GM12878 (cell line): ENCODE results near the gene IFIT3. TPM values are rescaled to one million over a fixed set of nuclear protein-coding genes. Genes with fewer than 3 reads are reported as not detected.

ENCODE experiments used
- CEBPB ChIP-seq, 2 experiments: fragments of 150-350 bp in 1 of 2; IDR thresholded peaks; 2 replicates each; pipeline ENCODE4 v1.6.1; 2012 to 2014; ENCODE audit warnings: low read depth in 2 of 2, low read length in 2 of 2, borderline replicate concordance in 1 of 2, inconsistent platforms in 1 of 2
- NR2F1 ChIP-seq: fragments of 450-650 bp; conservative IDR thresholded peaks from 2 replicates; pipeline ENCODE4 v1.6.1; 2017; ENCODE audit warnings: mild to moderate bottlenecking
- RUNX3 ChIP-seq: IDR thresholded peaks from 2 replicates; pipeline ENCODE4 v1.6.1; 2012; ENCODE audit warnings: low read length, inconsistent platforms
- polyA plus RNA-seq, 11 experiments: library from polyadenylated mRNA; depleted of rRNA in 4 of 11; unstranded in 6 of 11; stranded (reverse) in 5 of 11; fragments of >200 nt; fragmentation: Nextera tagmentation in 4 of 11; fragmentation: Illumina TruSeq in 1 of 11; extraction: Ambion mirVana in 4 of 11; extraction: Trizol in 1 of 11; gene quantifications; 1 replicate in 1 of 11; 2 replicates in 10 of 11; pipeline versions ENCODE4 v1.2.1 to v1.2.3, GENCODE V29; 2011 to 2016; ENCODE audit warnings: inconsistent platforms in 2 of 11, missing spikeins in 2 of 11, low read depth in 1 of 11
- total RNA-seq, 4 experiments: library from RNA; depleted of rRNA in 3 of 4; stranded (reverse); fragments of >200 nt in 3 of 4; fragmentation: Illumina TruSeq in 1 of 4; extraction: Trizol in 1 of 4; gene quantifications; 2 replicates each; pipeline versions ENCODE4 v1.2.1 to v1.2.3, GENCODE V29; 2013 to 2021
- TF ChIP-seq, protein P1 (sequence below): IDR thresholded peaks from 2 replicates; pipeline ENCODE4 v1.6.1; 2012; ENCODE audit warnings: improper control_type of control experiment, low read depth, low read length; ENCODE audit not compliant: insufficient replicate concordance
- TF ChIP-seq, protein P2 (sequence below): fragments of 450-650 bp; formaldehyde crosslinking; IDR thresholded peaks from 2 replicates; pipeline ENCODE4 v1.4.0; 2022; ENCODE audit warnings: mild to moderate bottlenecking, moderate library complexity

IFIT3 gene
- total and polyA plus RNA-seq, 10 of the 15 experiments (the other 5 are each of a cell fraction or from before 2014, with no cell fraction given), result 27.0 to 70.2 (median 51.1) TPM

DNA sequence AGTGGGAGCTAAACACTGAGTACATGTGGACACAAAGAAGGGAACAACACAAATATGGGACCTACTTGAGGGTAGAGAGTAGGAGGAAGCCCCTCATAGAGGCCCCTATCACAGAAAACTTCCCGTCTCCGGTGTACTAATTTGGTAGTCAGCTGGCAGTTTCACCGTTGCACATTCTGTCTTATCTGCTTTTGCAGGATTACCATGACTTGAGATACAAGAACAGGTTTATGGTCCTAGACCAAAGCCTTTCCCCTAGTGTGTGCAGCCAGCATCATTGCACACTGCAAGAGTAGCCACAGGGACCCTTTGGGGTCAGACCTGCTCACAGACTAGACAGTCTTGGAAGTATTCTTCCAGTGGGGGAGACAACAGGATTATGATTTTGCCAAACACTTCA lies 44.2 kb downstream of the IFIT3 start (continued):
- TF ChIP-seq, protein P1, sequence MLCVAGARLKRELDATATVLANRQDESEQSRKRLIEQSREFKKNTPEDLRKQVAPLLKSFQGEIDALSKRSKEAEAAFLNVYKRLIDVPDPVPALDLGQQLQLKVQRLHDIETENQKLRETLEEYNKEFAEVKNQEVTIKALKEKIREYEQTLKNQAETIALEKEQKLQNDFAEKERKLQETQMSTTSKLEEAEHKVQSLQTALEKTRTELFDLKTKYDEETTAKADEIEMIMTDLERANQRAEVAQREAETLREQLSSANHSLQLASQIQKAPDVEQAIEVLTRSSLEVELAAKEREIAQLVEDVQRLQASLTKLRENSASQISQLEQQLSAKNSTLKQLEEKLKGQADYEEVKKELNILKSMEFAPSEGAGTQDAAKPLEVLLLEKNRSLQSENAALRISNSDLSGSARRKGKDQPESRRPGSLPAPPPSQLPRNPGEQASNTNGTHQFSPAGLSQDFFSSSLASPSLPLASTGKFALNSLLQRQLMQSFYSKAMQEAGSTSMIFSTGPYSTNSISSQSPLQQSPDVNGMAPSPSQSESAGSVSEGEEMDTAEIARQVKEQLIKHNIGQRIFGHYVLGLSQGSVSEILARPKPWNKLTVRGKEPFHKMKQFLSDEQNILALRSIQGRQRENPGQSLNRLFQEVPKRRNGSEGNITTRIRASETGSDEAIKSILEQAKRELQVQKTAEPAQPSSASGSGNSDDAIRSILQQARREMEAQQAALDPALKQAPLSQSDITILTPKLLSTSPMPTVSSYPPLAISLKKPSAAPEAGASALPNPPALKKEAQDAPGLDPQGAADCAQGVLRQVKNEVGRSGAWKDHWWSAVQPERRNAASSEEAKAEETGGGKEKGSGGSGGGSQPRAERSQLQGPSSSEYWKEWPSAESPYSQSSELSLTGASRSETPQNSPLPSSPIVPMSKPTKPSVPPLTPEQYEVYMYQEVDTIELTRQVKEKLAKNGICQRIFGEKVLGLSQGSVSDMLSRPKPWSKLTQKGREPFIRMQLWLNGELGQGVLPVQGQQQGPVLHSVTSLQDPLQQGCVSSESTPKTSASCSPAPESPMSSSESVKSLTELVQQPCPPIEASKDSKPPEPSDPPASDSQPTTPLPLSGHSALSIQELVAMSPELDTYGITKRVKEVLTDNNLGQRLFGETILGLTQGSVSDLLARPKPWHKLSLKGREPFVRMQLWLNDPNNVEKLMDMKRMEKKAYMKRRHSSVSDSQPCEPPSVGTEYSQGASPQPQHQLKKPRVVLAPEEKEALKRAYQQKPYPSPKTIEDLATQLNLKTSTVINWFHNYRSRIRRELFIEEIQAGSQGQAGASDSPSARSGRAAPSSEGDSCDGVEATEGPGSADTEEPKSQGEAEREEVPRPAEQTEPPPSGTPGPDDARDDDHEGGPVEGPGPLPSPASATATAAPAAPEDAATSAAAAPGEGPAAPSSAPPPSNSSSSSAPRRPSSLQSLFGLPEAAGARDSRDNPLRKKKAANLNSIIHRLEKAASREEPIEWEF, result no peak
- TF ChIP-seq RUNX3 (no peak), NR2F1 (no peak), CEBPB (IDR thresholded peaks at IDR 0.05; ENCODE audit: borderline replicate concordance in 1 of 2, low read depth in 2 of 2, low read length in 2 of 2) (no peak)
- TF ChIP-seq, protein P2, sequence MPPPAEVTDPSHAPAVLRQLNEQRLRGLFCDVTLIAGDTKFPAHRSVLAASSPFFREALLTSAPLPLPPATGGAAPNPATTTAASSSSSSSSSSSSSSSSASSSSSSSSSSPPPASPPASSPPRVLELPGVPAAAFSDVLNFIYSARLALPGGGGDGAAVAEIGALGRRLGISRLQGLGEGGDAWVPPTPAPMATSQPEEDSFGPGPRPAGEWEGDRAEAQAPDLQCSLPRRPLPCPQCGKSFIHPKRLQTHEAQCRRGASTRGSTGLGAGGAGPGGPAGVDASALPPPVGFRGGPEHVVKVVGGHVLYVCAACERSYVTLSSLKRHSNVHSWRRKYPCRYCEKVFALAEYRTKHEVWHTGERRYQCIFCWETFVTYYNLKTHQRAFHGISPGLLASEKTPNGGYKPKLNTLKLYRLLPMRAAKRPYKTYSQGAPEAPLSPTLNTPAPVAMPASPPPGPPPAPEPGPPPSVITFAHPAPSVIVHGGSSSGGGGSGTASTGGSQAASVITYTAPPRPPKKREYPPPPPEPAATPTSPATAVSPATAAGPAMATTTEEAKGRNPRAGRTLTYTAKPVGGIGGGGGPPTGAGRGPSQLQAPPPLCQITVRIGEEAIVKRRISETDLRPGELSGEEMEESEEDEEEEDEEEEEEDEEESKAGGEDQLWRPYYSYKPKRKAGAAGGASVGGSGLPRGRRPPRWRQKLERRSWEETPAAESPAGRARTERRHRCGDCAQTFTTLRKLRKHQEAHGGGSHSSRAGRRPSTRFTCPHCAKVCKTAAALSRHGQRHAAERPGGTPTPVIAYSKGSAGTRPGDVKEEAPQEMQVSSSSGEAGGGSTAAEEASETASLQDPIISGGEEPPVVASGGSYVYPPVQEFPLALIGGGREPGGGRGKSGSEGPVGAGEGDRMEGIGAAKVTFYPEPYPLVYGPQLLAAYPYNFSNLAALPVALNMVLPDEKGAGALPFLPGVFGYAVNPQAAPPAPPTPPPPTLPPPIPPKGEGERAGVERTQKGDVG (CRISPR knock-in tag), result no peak
